Subcutaneous abdominal adipose tissue (tissue), 5 donors: ENCODE measurements around the gene CDH12.

Experiments
- H3K27ac ChIP-seq: one replicate; pipeline ENCODE4 v1.7.0; 2013; ENCODE audit warnings: low read depth, mild to moderate bottlenecking, inconsistent platforms, low read length, moderate library complexity
- H3K27me3 ChIP-seq, 5 donors: one replicate each; pipeline ENCODE4 v1.7.0; 2013; ENCODE audit warnings: low read length in 5 of 5, inconsistent platforms in 1 of 5; ENCODE audit not compliant: control insufficient read depth in 5 of 5, insufficient read depth in 4 of 5
- H3K36me3 ChIP-seq, 5 donors: one replicate each; pipeline ENCODE4 v1.7.0; 2013; ENCODE audit warnings: low read length in 5 of 5; ENCODE audit not compliant: control insufficient read depth in 5 of 5, insufficient read depth in 5 of 5
- H3K4me1 ChIP-seq, 5 donors: one replicate each; pipeline ENCODE4 v1.7.0; 2013; ENCODE audit warnings: low read length in 5 of 5, mild to moderate bottlenecking in 3 of 5, moderate library complexity in 1 of 5; ENCODE audit not compliant: control insufficient read depth in 5 of 5, insufficient read depth in 5 of 5
- H3K4me3 ChIP-seq, 5 donors: one replicate each; pipeline ENCODE4 v1.7.0; 2013; ENCODE audit warnings: low read length in 5 of 5, low read depth in 1 of 5
- H3K9ac ChIP-seq, 5 donors: one replicate each; pipeline ENCODE4 v1.7.0; 2013; ENCODE audit warnings: low read length in 5 of 5, mild to moderate bottlenecking in 4 of 5, moderate library complexity in 3 of 5
- H3K9me3 ChIP-seq, 5 donors: one replicate each; pipeline ENCODE4 v1.7.0; 2013; ENCODE audit warnings: low read length in 5 of 5; ENCODE audit not compliant: control insufficient read depth in 5 of 5
- donor health status: healthy.
- donor health status: healthy.
- donor health status: healthy.
- donor health status: healthy.
- donor health status: healthy.

CDH12 gene

DNA sequence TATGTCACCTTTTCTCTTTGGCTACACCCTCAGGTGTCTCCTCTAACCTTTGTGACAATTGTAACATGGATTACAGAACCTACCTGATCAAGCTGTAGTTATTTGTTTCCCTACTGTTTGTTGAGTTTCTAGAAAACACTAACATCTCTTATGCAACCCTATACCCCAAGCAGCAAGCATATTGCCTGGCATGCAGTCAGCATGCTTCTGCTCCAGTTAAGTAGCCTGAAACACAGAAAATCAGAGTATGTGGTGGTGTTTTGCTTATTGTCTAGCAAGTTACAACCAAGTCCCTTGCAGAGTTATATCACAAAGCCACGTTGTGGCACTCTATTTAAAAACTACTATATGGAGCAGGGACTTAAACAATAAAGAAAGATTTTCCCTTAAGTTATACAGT is 131.1 kb downstream of the CDH12 start:
- peaks cover 0 to 18% (median 7%) of the 10 kb centered on the region in 5 donors for H3K9me3 ChIP-seq
- H3K9ac ChIP-seq: no peak overlapping the region
- no peaks in the 10 kb centered on the region for H3K36me3 ChIP-seq
- no peaks in the 10 kb centered on the region for H3K27me3 ChIP-seq
- no peak overlapping the region for H3K27ac ChIP-seq
- H3K4me1 ChIP-seq: no peaks in the 10 kb centered on the region
- no peak overlapping the region for H3K4me3 ChIP-seq

DNA sequence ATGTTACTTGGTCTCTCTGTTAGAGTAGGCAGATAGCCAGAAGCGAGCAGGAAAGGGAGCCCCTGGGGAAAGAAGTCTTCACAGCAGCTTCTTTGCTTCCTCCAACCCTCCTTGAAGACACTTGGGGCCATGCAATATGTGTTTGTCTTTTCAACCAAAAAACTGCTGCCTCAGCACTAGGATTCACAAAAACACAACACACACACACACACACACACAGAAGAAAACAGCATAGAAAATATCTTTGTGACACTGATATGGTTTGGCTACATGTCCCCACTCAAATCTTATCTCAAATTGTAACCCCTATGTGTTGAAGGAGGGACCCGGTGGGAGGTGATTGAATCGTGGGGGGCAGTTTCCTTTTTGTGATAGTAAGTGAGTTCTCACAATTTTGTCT is 133.3 kb downstream of the CDH12 start:
- H3K27ac ChIP-seq: no peak overlapping the region

DNA sequence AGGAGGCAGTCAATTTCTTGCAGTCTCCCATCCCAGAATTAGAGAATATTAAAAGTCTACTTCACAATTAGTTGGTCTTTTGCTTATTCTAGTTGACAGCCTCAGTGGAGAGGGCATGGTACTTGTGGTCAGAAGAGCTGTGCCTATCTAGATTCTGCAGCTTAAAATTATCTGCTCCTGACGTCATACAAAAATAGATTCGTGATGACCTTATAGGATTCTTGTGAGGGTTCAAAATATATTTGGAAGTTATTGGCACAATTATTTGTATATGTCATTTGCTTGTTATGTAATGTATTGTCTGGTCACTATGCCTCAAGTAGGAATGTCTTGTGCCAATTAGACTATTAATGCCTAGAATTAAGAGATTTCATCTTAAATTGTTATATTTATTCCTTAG is 142.5 kb downstream of the CDH12 start:
- Histone ChIP-seq H3K4me1 (no peaks in the 10 kb centered on the region), H3K9ac (no peak overlapping the region), H3K36me3 (no peaks in the 10 kb centered on the region), H3K27me3 (no peaks in the 10 kb centered on the region), H3K9me3 (no peaks in the 10 kb centered on the region), H3K27ac (no peak overlapping the region), H3K4me3 (no peak overlapping the region)

More for the DNA sequence above, 133.3 kb downstream of the CDH12 start:
- peaks cover 0 to 10% (median 0%) of the 10 kb centered on the region in 5 donors for H3K9me3 ChIP-seq
- H3K4me1 ChIP-seq: no peaks in the 10 kb centered on the region
- no peaks in the 10 kb centered on the region for H3K27me3 ChIP-seq
- no peak overlapping the region for H3K4me3 ChIP-seq
- no peaks in the 10 kb centered on the region for H3K36me3 ChIP-seq
- no peak overlapping the region for H3K9ac ChIP-seq

DNA sequence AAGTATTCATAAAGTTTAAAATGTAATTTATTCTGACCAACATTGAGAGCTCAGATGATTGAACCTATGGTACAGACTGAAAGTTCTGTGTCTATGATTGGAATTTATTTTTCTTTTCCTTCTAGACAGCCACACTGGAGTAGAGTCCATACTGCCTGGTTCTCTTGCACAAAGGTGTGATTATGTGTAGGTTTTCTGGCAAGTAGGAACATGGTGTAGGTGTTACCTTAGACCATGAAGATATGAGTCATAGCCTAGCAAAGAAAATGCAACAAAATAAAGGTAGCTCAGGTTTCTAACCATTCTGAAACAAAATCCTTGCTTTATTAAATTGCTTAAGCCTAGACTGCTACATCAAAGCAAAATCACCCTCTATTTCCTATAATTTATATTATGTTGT is 143.4 kb downstream of the CDH12 start:
- H3K27me3 ChIP-seq: no peaks in the 10 kb centered on the region
- H3K4me3 ChIP-seq: no peak overlapping the region
- no peak overlapping the region for H3K27ac ChIP-seq
- H3K9me3 ChIP-seq: no peaks in the 10 kb centered on the region
- no peaks in the 10 kb centered on the region for H3K36me3 ChIP-seq
- H3K4me1 ChIP-seq: no peaks in the 10 kb centered on the region
- no peak overlapping the region for H3K9ac ChIP-seq

DNA sequence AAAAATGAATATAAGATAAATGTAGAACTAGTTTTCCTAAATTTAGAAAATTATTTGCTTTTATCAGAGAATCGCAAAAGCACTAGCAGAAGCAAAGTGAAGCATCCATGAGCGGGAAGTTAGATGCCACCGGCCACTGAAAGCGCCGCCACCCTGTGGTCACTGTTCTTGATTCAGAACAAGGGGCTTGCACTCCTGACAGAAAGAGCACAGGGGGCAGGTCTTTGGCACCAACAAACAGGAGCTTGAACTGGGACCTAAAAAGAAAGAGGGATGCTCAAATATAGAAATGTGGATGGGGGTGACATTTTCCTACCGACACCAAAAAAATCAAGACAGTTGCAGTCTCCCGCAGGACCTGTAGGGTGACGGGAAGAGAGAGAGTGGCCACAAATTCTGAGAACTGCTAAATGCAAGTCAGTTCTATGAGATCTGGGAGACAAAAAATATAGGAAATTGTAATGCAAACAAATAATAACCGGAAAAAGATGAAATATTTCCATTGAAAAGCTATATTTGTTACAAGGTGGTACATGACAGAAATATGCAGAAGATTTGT is 144.3 kb downstream of the CDH12 start:
- Histone ChIP-seq H3K4me3 (no peak overlapping the region), H3K27me3 (no peaks in the 10 kb centered on the region), H3K4me1 (no peaks in the 10 kb centered on the region), H3K9ac (no peak overlapping the region), H3K27ac (no peak overlapping the region), H3K9me3 (no peaks in the 10 kb centered on the region), H3K36me3 (no peaks in the 10 kb centered on the region)

DNA sequence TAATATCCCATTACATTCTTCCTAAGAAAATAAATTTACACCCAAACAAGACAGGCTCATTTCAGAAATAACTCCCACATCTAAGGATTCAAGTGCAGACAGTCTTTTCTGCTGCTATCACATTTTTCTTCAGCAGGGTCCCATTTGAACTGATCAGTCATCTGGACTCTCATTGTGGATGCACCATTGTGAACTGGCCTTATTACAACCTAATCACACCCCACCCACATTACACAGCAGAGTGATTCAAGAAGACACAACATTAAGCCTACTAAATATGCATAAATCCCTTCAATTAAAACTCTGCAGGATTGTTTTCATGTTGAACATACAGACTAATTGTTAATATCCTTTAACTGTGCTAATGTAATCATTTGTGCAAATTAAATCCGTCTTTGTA is 146.2 kb downstream of the CDH12 start:
- H3K4me3 ChIP-seq: no peak overlapping the region
- H3K36me3 ChIP-seq: no peaks in the 10 kb centered on the region
- H3K27me3 ChIP-seq: no peaks in the 10 kb centered on the region
- H3K9ac ChIP-seq: no peak overlapping the region
- H3K9me3 ChIP-seq: no peaks in the 10 kb centered on the region
- H3K4me1 ChIP-seq: no peaks in the 10 kb centered on the region
- H3K27ac ChIP-seq: no peak overlapping the region

DNA sequence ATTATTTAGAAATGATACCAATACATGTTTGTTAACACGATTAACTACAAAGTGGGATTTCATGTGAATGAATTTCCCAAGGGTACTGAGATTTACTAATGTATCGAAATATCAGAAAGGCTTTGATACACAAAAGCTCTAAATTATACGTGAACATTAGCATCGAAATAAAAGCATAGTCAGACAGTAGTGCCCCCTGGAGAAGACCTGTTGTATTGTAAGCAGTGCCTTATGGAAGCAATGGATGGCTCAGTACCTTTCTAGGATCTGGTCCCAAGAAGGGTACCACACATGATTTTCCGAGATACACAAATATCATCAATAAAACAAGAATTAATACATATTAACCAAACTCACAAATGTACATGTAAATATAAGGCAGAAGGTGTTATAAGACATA is 153.8 kb downstream of the CDH12 start:
- Histone ChIP-seq H3K36me3 (no peaks in the 10 kb centered on the region), H3K27ac (no peak overlapping the region), H3K4me1 (no peaks in the 10 kb centered on the region), H3K4me3 (no peak overlapping the region), H3K27me3 (no peaks in the 10 kb centered on the region), H3K9me3 (no peaks in the 10 kb centered on the region), H3K9ac (no peak overlapping the region)

DNA sequence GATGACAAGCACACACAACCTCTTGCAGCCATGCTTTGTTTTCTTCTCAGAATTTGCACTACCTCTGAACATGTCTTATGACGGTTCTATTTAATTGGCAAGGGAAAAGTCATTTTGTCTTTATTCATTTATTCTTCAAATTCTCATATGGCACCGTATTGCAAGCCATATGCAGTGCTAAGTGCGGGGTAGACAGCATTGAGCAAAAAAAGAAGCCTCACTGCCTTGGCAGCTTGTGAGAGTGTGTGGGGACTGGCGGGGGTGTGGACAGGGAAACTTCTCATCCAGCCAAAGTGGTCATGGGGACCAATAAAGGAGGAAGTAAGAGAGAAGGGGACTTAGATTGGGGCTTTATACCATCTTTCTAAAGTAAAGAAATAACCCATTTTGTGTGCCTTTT is 160.0 kb downstream of the CDH12 start:
- H3K27ac ChIP-seq: no peak overlapping the region

DNA sequence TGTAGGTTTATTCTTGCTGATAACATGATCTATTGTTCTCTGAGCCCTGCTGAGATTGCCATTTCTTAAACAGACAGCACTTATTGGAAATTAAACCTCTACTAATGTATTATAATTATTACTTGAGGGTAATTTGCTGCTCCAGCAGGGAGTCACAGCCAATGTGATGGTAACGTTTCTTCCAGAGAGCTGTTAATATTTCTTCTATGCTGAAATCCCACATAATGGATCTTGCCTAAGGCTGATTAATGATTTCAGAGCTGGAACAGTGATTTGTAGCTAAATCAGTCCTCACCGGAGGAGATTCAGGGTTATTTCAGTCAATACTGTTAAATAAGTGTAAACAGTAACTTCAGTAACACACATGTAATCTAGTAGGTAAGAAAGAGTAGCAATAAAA is 170.1 kb downstream of the CDH12 start:
- no peaks in the 10 kb centered on the region for H3K36me3 ChIP-seq
- H3K9me3 ChIP-seq: no peaks in the 10 kb centered on the region
- no peak overlapping the region for H3K4me3 ChIP-seq
- no peak overlapping the region for H3K9ac ChIP-seq
- H3K27me3 ChIP-seq: no peaks in the 10 kb centered on the region
- no peak overlapping the region for H3K27ac ChIP-seq
- H3K4me1 ChIP-seq: no peaks in the 10 kb centered on the region

More for the DNA sequence above, 160.0 kb downstream of the CDH12 start:
- Histone ChIP-seq H3K4me1 (no peaks in the 10 kb centered on the region), H3K4me3 (no peak overlapping the region), H3K9ac (no peak overlapping the region), H3K36me3 (no peaks in the 10 kb centered on the region), H3K9me3 (no peaks in the 10 kb centered on the region), H3K27me3 (no peaks in the 10 kb centered on the region)

DNA sequence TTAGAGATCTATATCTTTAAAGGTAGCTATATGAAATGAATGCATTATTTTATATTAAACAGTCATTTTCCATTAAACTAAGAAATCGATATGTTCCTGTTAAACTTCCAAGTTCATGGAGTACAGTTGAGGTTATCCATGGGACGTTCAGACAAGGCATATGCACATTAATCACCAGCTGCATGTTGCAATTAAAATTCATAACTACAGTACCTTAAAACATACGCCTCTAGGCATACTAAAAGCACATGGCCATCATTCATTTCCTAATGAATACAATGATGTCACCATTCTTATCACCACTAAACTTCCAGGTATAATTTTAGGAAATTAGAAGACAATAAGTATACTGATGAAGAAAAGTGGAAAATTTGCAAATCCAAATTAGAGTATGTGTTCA is 174.3 kb downstream of the CDH12 start:
- H3K27ac ChIP-seq: no peak overlapping the region
- no peaks in the 10 kb centered on the region for H3K9me3 ChIP-seq
- no peaks in the 10 kb centered on the region for H3K27me3 ChIP-seq
- no peaks in the 10 kb centered on the region for H3K4me1 ChIP-seq
- H3K9ac ChIP-seq: no peak overlapping the region
- no peaks in the 10 kb centered on the region for H3K36me3 ChIP-seq
- H3K4me3 ChIP-seq: no peak overlapping the region

DNA sequence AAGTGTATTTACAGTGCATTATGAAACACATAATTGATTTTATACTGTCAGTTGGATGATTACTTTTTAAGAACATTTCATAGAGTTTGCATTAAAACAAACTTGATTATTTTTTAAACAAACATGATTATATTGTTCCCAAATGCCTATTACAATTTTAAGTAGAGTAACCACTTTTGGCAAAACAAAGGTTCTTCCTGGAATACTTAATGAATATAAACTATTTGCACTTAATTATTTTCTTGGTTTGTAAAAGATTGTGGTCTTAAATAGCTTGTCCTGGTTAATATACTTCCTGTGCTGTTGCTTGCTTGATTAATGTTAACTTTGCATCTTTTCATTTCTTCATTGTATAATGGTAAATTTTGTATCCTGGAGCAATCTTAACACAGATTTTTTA is 180.0 kb downstream of the CDH12 start:
- H3K4me3 ChIP-seq: no peak overlapping the region
- H3K4me1 ChIP-seq: peaks cover 0 to 8% (median 0%) of the 10 kb centered on the region in 5 donors
- H3K27me3 ChIP-seq: no peaks in the 10 kb centered on the region
- no peak overlapping the region for H3K27ac ChIP-seq
- no peaks in the 10 kb centered on the region for H3K36me3 ChIP-seq
- H3K9me3 ChIP-seq: no peaks in the 10 kb centered on the region
- H3K9ac ChIP-seq: no peak overlapping the region
